HEK293 (cell line): Measurements from ENCODE around the gene EPHB3.

Experiments used
- CTCF ChIA-PET: fragments of 350-600 bp; formaldehyde crosslinking; extraction: SDS; loops from one replicate; lab custom pipeline; 2021; ENCODE audit warnings: antibody characterized with exemption; lab: Yijun Ruan, JAX
- POLR2A ChIA-PET: fragments of 300-600 bp; formaldehyde crosslinking; extraction: SDS; loops from one replicate; lab custom pipeline; 2020; ENCODE audit warnings: antibody characterized with exemption, inconsistent platforms; lab: Yijun Ruan, JAX
- H3K27ac ChIP-seq: fragments of 200-500 bp; sonication (Bioruptor generic); 2 replicates; pipeline ENCODE4 v1.5.1; 2014; ENCODE audit warnings: low read depth, low read length, control low read depth, inconsistent platforms; ENCODE audit errors: extremely low read depth
- H3K36me3 ChIP-seq, 2 experiments: fragments of 200-500 bp in 1 of 2; sonication (Bioruptor generic) in 1 of 2; 1 replicate in 1 of 2; 2 replicates in 1 of 2; pipeline ENCODE4 v1.5.1; 2014 to 2017; ENCODE audit warnings: inconsistent platforms in 2 of 2, low read length in 2 of 2; ENCODE audit not compliant: control insufficient read depth in 2 of 2, insufficient read depth in 1 of 2
- H3K4me1 ChIP-seq: fragments of 200-500 bp; sonication (Bioruptor generic); 2 replicates; pipeline ENCODE4 v1.5.1; 2014; ENCODE audit warnings: mild to moderate bottlenecking, low read length, inconsistent platforms; ENCODE audit not compliant: control insufficient read depth, insufficient read depth
- H3K4me3 ChIP-seq: 2 replicates; pipeline ENCODE4 v1.5.1; 2011; ENCODE audit warnings: low read depth, mild to moderate bottlenecking, control low read depth, low read length, moderate library complexity
- H3K9me3 ChIP-seq: fragments of 200-500 bp; sonication (Bioruptor generic); 2 replicates; pipeline ENCODE4 v1.5.1; 2014; ENCODE audit warnings: low read depth, low read length, inconsistent platforms; ENCODE audit not compliant: control insufficient read depth, insufficient read depth
- BCL11B ChIP-seq: fragments of 450-650 bp; formaldehyde crosslinking; IDR thresholded peaks from 2 replicates; pipeline ENCODE4 v1.5.1; 2016; ENCODE audit warnings: low read depth, missing biosample characterization, missing genetic modification characterization
- HOXA7 ChIP-seq: sonication (generic); formaldehyde crosslinking; IDR thresholded peaks from 2 replicates; pipeline ENCODE4 v1.8.1; 2022; ENCODE audit warnings: missing genetic modification reagents, borderline replicate concordance
- IKZF3 ChIP-seq: fragments of 450-650 bp; IDR thresholded peaks from 2 replicates; pipeline ENCODE4 v1.5.0; 2018; ENCODE audit warnings: missing biosample characterization, mild to moderate bottlenecking, missing genetic modification characterization, moderate library complexity
- MYNN ChIP-seq: fragments of 450-650 bp; formaldehyde crosslinking; IDR thresholded peaks from 2 replicates; pipeline ENCODE4 v1.5.1; 2016; ENCODE audit warnings: missing biosample characterization, missing genetic modification characterization, borderline replicate concordance
- SALL2 ChIP-seq: fragments of 450-650 bp; formaldehyde crosslinking; IDR thresholded peaks from 2 replicates; pipeline ENCODE4 v1.5.0; 2017; ENCODE audit warnings: missing biosample characterization, mild to moderate bottlenecking, missing genetic modification characterization, borderline replicate concordance
- ZEB2 ChIP-seq: fragments of 450-650 bp; formaldehyde crosslinking; IDR thresholded peaks from 2 replicates; pipeline ENCODE4 v1.5.1; 2016; ENCODE audit warnings: missing biosample characterization, missing genetic modification characterization
- ZFP41 ChIP-seq: fragments of 450-650 bp; formaldehyde crosslinking; IDR thresholded peaks from 2 replicates; pipeline ENCODE4 v1.5.1; 2016; ENCODE audit warnings: missing biosample characterization, missing genetic modification characterization, borderline replicate concordance
- ZNF140 ChIP-seq: fragments of 450-650 bp; formaldehyde crosslinking; IDR thresholded peaks from 2 replicates; pipeline ENCODE4 v1.5.1; 2016; ENCODE audit warnings: missing biosample characterization, missing genetic modification characterization
- ZNF274 ChIP-seq, 2 experiments: fragments of 200-500 bp in 1 of 2; fragments of 450-650 bp in 1 of 2; sonication (Bioruptor generic) in 1 of 2; formaldehyde crosslinking in 1 of 2; IDR thresholded peaks; 2 replicates each; pipeline versions ENCODE4 v1.5.1 to v1.6.1; 2014 to 2016; ENCODE audit warnings: borderline replicate concordance in 1 of 2, inconsistent platforms in 1 of 2, low read length in 1 of 2, missing biosample characterization in 1 of 2, missing genetic modification characterization in 1 of 2
- ZNF529 ChIP-seq: fragments of 450-650 bp; formaldehyde crosslinking; IDR thresholded peaks from 2 replicates; pipeline ENCODE4 v1.5.1; 2017; ENCODE audit warnings: missing genetic modification characterization, missing biosample characterization; ENCODE audit not compliant: insufficient replicate concordance
- ZNF623 ChIP-seq: fragments of 450-650 bp; formaldehyde crosslinking; IDR thresholded peaks from 2 replicates; pipeline ENCODE4 v1.5.1; 2016; ENCODE audit warnings: missing biosample characterization, missing genetic modification characterization
- TF ChIP-seq, protein P1 (sequence below): fragments of 450-650 bp; formaldehyde crosslinking; IDR thresholded peaks from 2 replicates; pipeline ENCODE4 v1.5.1; 2016; ENCODE audit warnings: missing biosample characterization, missing genetic modification characterization
- TF ChIP-seq, protein P2 (sequence below): fragments of 450-650 bp; formaldehyde crosslinking; IDR thresholded peaks from 2 replicates; pipeline ENCODE4 v1.5.1; 2016; ENCODE audit warnings: missing biosample characterization, missing genetic modification characterization
- TF ChIP-seq, protein P3 (sequence below): fragments of 450-650 bp; formaldehyde crosslinking; conservative IDR thresholded peaks from 2 replicates; pipeline ENCODE4 v1.5.1; 2016; ENCODE audit warnings: low read depth, missing biosample characterization, missing genetic modification characterization
- TF ChIP-seq, protein P4 (sequence below): fragments of 450-650 bp; formaldehyde crosslinking; IDR thresholded peaks from 2 replicates; pipeline ENCODE4 v1.5.1; 2017; ENCODE audit warnings: missing biosample characterization, missing genetic modification characterization

The EPHB3 gene

DNA sequence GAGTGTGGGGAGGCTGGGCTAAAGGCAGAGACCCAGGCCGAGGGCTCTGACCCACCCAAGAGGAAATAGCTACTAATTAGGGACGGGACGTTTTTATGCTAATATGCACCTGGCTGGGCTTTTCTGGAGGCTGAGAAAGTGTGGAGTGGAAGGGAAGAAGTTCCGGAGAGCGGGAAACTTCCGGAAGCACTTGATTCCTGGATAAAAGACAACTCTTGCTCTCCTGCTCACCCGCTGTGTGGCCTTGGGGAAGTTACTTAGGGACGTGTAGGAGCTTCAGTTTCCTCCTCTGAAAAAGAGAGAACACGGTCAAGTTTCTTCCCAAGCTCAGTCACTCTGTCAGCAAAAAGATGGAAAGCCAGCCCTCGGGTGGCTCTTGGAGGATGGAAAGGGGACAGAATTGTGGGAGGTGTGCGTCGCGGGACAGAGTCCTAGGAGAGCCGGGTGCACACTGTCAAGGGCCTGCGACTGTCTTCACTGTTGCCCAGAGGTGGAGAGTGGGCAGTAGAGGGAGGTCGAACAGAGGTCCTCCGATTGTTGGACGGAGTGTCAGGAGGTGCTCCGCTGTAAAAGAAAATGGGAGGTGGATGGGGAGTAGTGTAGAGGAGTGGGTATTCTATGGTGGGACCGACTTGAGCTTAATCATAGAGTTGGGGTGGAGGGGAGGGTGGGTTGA lies 43.2 kb downstream of the EPHB3 start:
- no peaks in the 10 kb centered on the region for H3K4me1 ChIP-seq
- TF ChIP-seq HOXA7 (CRISPR knock-in tag) (no peak), ZFP41 (tag by site-specific recombination) (no peak), ZNF274 (IDR thresholded peaks at IDR 0.05; ENCODE audit: low read length) (no peak), ZNF274 (tag by site-specific recombination; IDR thresholded peaks at IDR 0.05; ENCODE audit: borderline replicate concordance) (no peak), IKZF3 (tag by site-specific recombination) (no peak), ZEB2 (tag by site-specific recombination) (no peak), MYNN (tag by site-specific recombination) (no peak), ZNF140 (tag by site-specific recombination) (no peak), SALL2 (no peak), ZNF623 (tag by site-specific recombination) (no peak)
- TF ChIP-seq, protein P1, sequence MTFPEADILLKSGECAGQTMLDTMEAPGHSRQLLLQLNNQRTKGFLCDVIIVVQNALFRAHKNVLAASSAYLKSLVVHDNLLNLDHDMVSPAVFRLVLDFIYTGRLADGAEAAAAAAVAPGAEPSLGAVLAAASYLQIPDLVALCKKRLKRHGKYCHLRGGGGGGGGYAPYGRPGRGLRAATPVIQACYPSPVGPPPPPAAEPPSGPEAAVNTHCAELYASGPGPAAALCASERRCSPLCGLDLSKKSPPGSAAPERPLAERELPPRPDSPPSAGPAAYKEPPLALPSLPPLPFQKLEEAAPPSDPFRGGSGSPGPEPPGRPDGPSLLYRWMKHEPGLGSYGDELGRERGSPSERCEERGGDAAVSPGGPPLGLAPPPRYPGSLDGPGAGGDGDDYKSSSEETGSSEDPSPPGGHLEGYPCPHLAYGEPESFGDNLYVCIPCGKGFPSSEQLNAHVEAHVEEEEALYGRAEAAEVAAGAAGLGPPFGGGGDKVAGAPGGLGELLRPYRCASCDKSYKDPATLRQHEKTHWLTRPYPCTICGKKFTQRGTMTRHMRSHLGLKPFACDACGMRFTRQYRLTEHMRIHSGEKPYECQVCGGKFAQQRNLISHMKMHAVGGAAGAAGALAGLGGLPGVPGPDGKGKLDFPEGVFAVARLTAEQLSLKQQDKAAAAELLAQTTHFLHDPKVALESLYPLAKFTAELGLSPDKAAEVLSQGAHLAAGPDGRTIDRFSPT, result no peak
- TF ChIP-seq, protein P2, sequence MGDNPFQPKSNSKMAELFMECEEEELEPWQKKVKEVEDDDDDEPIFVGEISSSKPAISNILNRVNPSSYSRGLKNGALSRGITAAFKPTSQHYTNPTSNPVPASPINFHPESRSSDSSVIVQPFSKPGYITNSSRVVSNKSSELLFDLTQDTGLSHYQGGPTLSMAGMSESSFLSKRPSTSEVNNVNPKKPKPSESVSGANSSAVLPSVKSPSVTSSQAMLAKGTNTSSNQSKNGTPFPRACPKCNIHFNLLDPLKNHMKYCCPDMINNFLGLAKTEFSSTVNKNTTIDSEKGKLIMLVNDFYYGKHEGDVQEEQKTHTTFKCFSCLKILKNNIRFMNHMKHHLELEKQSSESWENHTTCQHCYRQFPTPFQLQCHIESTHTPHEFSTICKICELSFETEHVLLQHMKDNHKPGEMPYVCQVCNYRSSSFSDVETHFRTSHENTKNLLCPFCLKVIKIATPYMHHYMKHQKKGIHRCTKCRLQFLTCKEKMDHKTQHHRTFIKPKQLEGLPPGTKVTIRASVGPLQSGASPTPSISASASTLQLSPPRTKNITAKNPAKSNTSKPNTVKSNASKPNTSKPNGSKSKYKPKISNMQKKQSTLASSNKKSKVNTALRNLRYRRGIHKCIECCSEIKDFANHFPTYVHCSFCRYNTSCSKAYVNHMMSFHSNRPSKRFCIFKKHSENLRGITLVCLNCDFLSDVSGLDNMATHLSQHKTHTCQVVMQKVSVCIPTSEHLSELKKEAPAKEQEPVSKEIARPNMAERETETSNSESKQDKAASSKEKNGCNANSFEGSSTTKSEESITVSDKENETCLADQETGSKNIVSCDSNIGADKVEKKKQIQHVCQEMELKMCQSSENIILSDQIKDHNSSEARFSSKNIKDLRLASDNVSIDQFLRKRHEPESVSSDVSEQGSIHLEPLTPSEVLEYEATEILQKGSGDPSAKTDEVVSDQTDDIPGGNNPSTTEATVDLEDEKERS, result no peak
- TF ChIP-seq, protein P3, sequence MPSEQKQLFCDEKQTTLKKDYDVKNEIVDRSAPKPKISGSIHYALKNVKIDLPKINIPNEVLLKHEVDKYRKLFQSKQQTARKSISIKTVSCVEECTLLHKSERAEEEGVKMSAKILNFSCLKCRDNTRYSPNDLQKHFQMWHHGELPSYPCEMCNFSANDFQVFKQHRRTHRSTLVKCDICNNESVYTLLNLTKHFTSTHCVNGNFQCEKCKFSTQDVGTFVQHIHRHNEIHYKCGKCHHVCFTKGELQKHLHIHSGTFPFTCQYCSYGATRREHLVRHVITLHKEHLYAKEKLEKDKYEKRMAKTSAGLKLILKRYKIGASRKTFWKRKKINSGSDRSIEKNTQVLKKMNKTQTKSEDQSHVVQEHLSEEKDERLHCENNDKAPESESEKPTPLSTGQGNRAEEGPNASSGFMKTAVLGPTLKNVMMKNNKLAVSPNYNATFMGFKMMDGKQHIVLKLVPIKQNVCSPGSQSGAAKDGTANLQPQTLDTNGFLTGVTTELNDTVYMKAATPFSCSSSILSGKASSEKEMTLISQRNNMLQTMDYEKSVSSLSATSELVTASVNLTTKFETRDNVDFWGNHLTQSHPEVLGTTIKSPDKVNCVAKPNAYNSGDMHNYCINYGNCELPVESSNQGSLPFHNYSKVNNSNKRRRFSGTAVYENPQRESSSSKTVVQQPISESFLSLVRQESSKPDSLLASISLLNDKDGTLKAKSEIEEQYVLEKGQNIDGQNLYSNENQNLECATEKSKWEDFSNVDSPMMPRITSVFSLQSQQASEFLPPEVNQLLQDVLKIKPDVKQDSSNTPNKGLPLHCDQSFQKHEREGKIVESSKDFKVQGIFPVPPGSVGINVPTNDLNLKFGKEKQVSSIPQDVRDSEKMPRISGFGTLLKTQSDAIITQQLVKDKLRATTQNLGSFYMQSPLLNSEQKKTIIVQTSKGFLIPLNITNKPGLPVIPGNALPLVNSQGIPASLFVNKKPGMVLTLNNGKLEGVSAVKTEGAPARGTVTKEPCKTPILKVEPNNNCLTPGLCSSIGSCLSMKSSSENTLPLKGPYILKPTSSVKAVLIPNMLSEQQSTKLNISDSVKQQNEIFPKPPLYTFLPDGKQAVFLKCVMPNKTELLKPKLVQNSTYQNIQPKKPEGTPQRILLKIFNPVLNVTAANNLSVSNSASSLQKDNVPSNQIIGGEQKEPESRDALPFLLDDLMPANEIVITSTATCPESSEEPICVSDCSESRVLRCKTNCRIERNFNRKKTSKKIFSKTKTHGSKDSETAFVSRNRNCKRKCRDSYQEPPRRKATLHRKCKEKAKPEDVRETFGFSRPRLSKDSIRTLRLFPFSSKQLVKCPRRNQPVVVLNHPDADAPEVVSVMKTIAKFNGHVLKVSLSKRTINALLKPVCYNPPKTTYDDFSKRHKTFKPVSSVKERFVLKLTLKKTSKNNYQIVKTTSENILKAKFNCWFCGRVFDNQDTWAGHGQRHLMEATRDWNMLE (tag by site-specific recombination), result no peak
- TF ChIP-seq, all 188 proteins: peak for 0
- no peak overlapping the region for H3K27ac ChIP-seq
- H3K36me3 ChIP-seq, result no peaks in the 10 kb centered on the region
- POLR2A ChIA-PET, result no interaction called here
- H3K4me3 ChIP-seq, result no peak overlapping the region
- CTCF ChIA-PET, result interaction anchor here (0.7 kb wide), 1 partner anchor 37 kb away, joined by 3 read pairs; no protein-coding TSS in a partner anchor
- H3K9me3 ChIP-seq, result no peaks in the 10 kb centered on the region

DNA sequence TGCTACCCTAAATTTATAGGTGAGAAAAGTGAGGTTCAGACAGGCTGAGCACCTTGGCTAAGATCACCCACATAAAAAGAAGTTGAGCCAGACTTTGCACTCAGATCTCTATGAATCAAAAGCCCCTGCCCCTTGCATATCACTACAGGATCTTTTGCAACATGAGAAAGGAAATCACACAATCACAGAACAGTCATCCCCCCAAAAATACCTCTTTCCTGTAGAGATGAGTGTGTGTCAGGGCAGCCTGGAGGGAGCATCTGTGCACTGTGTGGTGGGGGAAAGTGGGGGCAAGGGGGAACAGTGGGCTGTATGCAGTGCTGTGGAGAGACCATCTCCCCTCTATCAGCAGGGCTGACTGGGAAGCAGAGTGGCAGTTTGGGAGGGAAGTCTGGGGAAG lies 46.6 kb downstream of the EPHB3 start:
- Histone ChIP-seq H3K27ac (no peak overlapping the region), H3K36me3 (no peaks in the 10 kb centered on the region), H3K4me3 (no peak overlapping the region), H3K4me1 (no peaks in the 10 kb centered on the region), H3K9me3 (no peaks in the 10 kb centered on the region)
- ChIA-PET POLR2A (no interaction called here), CTCF (interaction anchor here (0.9 kb wide), 1 partner anchor 47 kb away, joined by 4 read pairs; the partner anchor contains the start of gene EPHB3)
- TF ChIP-seq ZNF529 (no peak), BCL11B (tag by site-specific recombination) (no peak)
- TF ChIP-seq, protein P4, sequence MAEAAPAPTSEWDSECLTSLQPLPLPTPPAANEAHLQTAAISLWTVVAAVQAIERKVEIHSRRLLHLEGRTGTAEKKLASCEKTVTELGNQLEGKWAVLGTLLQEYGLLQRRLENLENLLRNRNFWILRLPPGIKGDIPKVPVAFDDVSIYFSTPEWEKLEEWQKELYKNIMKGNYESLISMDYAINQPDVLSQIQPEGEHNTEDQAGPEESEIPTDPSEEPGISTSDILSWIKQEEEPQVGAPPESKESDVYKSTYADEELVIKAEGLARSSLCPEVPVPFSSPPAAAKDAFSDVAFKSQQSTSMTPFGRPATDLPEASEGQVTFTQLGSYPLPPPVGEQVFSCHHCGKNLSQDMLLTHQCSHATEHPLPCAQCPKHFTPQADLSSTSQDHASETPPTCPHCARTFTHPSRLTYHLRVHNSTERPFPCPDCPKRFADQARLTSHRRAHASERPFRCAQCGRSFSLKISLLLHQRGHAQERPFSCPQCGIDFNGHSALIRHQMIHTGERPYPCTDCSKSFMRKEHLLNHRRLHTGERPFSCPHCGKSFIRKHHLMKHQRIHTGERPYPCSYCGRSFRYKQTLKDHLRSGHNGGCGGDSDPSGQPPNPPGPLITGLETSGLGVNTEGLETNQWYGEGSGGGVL (tag by site-specific recombination), result peak; percentile 51; the same call in 1 of the 2 replicates
